ENCODE results near the gene RALGAPA2.

The RALGAPA2 gene

GRCh38 chr20:20427227-20427864 is 285.1 kb downstream of the RALGAPA2 start:
- TF ChIP-seq, protein P1, sequence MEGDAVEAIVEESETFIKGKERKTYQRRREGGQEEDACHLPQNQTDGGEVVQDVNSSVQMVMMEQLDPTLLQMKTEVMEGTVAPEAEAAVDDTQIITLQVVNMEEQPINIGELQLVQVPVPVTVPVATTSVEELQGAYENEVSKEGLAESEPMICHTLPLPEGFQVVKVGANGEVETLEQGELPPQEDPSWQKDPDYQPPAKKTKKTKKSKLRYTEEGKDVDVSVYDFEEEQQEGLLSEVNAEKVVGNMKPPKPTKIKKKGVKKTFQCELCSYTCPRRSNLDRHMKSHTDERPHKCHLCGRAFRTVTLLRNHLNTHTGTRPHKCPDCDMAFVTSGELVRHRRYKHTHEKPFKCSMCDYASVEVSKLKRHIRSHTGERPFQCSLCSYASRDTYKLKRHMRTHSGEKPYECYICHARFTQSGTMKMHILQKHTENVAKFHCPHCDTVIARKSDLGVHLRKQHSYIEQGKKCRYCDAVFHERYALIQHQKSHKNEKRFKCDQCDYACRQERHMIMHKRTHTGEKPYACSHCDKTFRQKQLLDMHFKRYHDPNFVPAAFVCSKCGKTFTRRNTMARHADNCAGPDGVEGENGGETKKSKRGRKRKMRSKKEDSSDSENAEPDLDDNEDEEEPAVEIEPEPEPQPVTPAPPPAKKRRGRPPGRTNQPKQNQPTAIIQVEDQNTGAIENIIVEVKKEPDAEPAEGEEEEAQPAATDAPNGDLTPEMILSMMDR (IDR thresholded peaks at IDR 0.05; ENCODE audit: borderline replicate concordance, insufficient read depth, low read depth, low read length): no peak
- H3K4me3 ChIP-seq (ENCODE audit: low read depth, low read length): no peak overlapping the region

GRCh38 chr20:20426655-20426907 is 285.9 kb downstream of the RALGAPA2 start:
- no peak overlapping the region for H3K4me3 ChIP-seq (ENCODE audit: low read depth, low read length)
- TF ChIP-seq, protein P1 (IDR thresholded peaks at IDR 0.05; ENCODE audit: borderline replicate concordance, insufficient read depth, low read depth, low read length): no peak

DNA sequence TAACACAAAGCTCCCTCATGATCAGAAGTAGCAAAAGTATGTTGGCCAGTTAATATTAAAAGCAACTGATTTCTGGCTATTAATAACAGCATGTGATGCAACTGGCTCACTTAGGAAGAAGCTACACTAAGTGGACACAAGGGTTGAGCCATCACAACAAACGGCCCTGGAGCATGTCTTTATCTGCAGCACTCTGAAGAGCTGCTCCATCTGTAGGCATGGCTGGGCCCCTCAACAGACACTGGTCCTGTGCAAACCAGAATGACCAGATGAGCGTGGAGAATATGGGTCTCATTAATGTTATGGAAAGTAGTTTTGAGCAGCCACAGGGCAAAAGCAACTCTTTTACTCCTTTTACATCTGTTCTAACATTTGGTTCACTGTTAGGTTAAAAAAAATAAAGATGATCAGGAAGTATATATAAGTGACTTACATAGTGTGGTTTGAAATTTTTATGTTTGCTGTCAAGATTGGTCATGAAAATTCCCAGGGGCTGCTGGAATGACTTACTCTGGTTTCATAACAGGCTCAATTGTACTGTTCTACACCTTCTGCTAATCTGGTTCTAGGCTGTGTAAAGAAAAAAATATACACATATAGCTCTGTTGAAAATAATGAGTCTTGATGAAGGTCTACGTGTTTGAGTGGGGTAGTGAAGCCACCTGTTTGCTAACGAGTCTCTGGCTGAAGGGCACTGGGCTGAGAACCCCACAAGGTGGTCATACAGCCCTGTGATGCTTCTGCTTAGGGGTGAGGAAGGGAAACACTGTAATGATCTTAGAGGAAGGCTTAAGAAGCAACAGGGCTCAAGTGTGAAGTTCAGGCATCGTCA is 286.4 kb downstream of the RALGAPA2 start:
- H3K4me3 ChIP-seq (ENCODE audit: low read depth, low read length): no peak overlapping the region
- TF ChIP-seq, protein P1 (IDR thresholded peaks at IDR 0.05; ENCODE audit: borderline replicate concordance, insufficient read depth, low read depth, low read length): no peak

DNA sequence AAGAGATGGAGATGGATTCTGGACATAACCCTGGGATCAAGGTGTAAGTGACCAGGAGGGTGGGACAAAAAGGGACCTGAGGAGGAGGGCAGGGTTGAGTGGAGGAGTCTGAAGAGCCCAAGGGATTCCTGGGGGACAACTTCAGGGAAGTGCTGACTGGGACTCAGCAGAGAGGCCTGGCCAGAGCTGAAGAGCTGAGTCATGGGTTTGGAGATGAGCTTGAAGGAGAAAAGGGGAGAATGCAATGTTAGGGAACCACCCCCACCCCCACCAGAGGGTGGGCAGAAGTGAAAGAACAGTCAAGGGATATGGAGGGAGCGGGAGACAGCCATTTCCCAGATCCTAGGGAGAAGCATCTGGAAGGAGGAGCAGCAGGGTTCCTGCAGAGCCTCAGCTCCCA is 289.3 kb downstream of the RALGAPA2 start:
- TF ChIP-seq, protein P1 (IDR thresholded peaks at IDR 0.05; ENCODE audit: borderline replicate concordance, insufficient read depth, low read depth, low read length): no peak
- no peak overlapping the region for H3K4me3 ChIP-seq (ENCODE audit: low read depth, low read length)

- TF ChIP-seq, protein P1 (IDR thresholded peaks at IDR 0.05; ENCODE audit: borderline replicate concordance, insufficient read depth, low read depth, low read length): no peak
Observed at GRCh38 chr20:20417876-20418676, 294.4 kb downstream of the RALGAPA2 start.

DNA sequence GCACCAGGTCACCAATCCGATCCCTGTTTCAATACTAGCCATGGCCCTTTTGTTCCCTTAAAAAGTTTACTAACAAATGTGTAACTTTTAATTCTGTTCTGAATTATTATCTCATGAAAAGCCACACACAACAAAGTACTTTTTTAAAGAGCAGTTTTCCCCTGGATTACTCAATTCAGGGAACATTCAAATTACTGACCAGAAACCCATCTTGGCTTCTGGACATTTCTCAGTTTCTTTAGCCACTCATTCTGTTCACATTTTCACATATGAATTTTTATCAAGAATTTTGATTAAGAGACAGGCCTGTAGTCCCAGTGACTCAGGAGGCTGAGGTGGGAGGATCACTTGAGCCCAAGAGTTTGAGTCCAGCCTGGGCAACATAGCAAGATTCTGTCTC is 297.1 kb downstream of the RALGAPA2 start:
- no peak overlapping the region for H3K4me3 ChIP-seq (ENCODE audit: low read depth, low read length)
- TF ChIP-seq, protein P1 (IDR thresholded peaks at IDR 0.05; ENCODE audit: borderline replicate concordance, insufficient read depth, low read depth, low read length): no peak

More at GRCh38 chr20:20417876-20418676, 294.4 kb downstream of the RALGAPA2 start:
- no peak overlapping the region for H3K4me3 ChIP-seq (ENCODE audit: low read depth, low read length)
